Raji (cell line): Measurements from ENCODE around the gene MALT1.

ENCODE experiments used
- POLR2A ChIP-seq: IDR thresholded peaks from 2 replicates; pipeline ENCODE4 v1.6.1; 2011; ENCODE audit warnings: low read depth, low read length, control low read depth; ENCODE audit not compliant: insufficient read depth

MALT1 gene, protein sequence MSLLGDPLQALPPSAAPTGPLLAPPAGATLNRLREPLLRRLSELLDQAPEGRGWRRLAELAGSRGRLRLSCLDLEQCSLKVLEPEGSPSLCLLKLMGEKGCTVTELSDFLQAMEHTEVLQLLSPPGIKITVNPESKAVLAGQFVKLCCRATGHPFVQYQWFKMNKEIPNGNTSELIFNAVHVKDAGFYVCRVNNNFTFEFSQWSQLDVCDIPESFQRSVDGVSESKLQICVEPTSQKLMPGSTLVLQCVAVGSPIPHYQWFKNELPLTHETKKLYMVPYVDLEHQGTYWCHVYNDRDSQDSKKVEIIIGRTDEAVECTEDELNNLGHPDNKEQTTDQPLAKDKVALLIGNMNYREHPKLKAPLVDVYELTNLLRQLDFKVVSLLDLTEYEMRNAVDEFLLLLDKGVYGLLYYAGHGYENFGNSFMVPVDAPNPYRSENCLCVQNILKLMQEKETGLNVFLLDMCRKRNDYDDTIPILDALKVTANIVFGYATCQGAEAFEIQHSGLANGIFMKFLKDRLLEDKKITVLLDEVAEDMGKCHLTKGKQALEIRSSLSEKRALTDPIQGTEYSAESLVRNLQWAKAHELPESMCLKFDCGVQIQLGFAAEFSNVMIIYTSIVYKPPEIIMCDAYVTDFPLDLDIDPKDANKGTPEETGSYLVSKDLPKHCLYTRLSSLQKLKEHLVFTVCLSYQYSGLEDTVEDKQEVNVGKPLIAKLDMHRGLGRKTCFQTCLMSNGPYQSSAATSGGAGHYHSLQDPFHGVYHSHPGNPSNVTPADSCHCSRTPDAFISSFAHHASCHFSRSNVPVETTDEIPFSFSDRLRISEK

GRCh38 chr18:58671111-58671631 lies at the start of gene MALT1:
Gene MALT1, plus strand, starts transcription at chr18:58671465. Its CDS starts 179 bp downstream, at chr18:58671644.
- peak; percentile 84 for TF ChIP-seq POLR2A

DNA sequence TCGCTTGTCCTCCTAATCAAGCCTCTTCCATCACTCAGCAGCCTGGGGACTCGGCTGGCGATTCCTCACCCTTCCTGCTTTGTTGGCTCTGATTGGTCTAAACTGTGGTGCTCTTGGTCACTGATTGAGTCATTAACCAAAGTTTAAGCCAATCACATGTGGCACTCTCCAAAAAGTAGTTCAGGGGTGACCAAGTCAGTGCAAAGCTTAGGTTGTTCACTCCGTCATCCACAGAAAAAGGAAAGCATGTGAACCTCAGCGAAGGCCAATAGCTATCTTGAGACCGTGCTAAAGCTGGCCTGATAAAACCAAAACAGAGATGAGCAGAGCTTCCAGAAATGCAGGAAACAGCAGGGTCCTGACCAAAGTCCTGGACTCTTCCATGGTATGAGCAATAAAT lies 47.3 kb upstream of the MALT1 start:
- no peak for TF ChIP-seq POLR2A

DNA sequence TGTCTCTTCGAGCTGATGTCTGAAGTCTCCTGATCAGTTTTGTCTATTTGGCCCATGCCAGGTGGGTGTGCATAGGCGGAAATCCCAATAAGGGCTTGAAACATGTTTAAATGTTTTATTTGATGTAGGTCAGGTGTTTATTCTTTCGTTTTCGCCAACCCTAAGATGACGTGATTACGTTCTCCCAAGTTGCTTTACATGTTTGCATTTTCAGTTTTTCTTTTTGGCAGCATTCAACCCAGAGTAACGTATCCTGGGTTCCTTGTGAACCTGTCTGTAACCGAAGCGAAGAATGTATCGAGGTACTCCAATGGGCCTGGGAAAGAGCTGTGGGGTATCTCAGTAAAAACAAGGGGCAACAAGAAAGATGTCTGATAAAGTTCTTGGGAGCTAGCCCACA lies 45.4 kb upstream of the MALT1 start:
- TF ChIP-seq POLR2A: no peak

- no peak for TF ChIP-seq POLR2A
Measured at GRCh38 chr18:58630071-58630470, 41.2 kb upstream of the MALT1 start.

GRCh38 chr18:58631301-58631700 lies 40.0 kb upstream of the MALT1 start:
- TF ChIP-seq POLR2A: no peak

GRCh38 chr18:58632552-58632951 lies 38.7 kb upstream of the MALT1 start:
- no peak for TF ChIP-seq POLR2A

DNA sequence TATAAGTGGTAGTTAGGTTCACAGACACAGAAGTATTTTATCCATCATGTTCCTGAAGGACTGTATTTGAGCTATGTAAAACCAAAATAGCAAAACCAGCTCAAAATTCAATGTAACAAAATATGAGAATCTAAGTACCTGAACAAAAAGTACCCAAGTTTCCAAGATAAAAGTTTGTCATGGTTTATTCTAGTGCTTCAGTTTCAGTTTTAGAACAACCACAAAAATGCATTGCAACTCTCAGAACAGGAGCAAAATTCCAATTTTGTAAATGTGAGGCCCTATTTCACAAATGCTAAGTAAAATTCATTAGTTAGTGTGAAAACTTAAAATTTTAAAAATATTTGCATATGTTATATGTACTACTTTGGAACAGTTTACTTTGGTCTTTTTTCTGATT lies 37.4 kb upstream of the MALT1 start:
- TF ChIP-seq POLR2A: no peak

DNA sequence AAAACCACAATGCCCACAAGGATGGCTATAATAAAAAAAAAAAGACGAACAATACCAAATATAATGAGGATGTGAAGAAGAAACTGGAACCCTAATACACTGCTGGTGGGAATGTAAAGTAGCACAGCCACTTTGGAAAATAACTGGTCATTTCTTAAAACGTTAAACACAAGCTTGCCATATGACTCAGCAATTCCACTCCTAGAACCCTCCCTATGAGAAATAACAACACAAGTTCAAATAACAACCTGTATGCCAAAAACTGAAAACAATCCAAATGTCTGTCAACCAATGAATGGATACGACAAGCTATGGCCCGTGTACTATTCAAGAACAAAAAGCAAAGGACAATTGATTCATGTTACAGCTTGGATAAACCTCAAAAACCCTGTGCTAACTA lies 35.4 kb upstream of the MALT1 start:
- TF ChIP-seq POLR2A: no peak

- TF ChIP-seq POLR2A: no peak
Measured at GRCh38 chr18:58637197-58637596, 34.1 kb upstream of the MALT1 start.

- TF ChIP-seq POLR2A: no peak
Measured at GRCh38 chr18:58637946-58638345, 33.3 kb upstream of the MALT1 start.

DNA sequence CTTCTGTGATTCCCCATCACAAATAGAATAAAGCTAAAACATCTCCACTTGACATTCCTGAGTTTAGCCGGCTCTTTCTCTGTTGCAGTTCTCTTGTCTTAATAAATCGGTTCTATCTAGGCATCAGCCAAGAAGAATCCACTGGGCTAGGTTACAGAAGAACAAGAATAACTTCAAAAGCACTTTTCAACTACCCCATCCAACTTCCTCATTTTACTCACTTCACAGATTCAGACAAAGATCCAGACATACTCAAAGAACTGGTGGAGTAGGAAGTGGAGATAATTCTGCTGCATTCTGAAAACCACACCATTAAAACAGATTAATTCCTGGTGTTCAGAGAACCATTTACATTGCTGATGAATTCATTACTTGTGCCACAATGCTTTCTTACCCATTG lies 32.8 kb upstream of the MALT1 start:
- no peak for TF ChIP-seq POLR2A

- TF ChIP-seq POLR2A: no peak
Measured at GRCh38 chr18:58639237-58639636, 32.0 kb upstream of the MALT1 start.

DNA sequence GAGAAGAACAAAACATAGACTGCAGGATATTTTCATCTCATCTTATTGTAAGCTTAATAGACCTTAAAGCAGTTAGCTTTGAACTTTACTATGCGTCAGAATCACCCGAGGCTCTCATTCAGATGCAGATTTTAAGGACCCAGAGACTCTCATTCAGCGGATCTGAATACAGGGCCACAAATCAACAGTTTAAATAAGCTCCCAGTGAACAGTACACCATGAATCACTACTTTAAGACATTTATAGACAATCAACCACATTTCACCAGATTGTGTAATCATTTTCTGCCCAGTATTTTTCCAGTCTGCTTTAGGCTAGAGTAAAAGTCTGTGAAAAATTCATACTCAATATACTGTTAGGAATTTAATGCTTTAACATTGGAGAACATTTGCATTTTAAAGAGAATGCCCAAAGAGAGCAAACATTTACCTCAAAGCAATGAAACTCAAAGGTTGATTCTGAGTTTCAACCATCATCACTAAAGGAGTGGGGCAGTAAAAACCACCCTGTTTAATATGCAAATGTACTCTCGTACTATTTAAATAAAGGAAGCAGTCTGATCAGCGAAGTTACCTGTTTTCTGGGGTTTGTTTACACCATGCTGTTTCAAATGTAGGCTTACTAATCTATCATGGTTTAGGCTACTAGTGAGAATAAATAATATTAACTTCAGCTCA lies 31.4 kb upstream of the MALT1 start:
- no peak for TF ChIP-seq POLR2A

DNA sequence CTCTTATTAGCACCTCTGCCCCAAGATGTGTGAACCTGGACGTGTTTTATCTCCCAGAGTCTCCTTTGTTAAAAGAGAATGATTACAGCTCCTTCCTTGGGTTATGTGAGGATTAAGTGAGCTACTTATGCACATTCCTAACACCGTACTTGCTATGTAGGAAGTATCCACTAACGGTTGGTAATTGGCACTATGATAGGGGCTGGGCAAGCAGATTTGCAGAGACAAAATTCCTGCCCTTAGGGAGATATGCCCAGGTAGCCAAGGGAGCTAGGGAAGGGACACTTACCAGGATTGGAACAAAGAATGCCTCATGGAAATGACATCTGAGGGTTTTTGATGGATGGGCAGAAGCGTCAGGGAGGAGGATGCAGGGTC lies 30.8 kb upstream of the MALT1 start:
- no peak for TF ChIP-seq POLR2A

GRCh38 chr18:58640891-58641610 lies 30.2 kb upstream of the MALT1 start:
- no peak for TF ChIP-seq POLR2A

- TF ChIP-seq POLR2A: no peak
Measured at GRCh38 chr18:58645398-58645797, 25.9 kb upstream of the MALT1 start.
